EL (cell line): Measurements from ENCODE around the gene GNAI3.

Experiments used
- DNase-seq: peaks from one replicate; pipeline ENCODE4 v3.0.0-alpha.2; 2016

GNAI3 gene

DNA sequence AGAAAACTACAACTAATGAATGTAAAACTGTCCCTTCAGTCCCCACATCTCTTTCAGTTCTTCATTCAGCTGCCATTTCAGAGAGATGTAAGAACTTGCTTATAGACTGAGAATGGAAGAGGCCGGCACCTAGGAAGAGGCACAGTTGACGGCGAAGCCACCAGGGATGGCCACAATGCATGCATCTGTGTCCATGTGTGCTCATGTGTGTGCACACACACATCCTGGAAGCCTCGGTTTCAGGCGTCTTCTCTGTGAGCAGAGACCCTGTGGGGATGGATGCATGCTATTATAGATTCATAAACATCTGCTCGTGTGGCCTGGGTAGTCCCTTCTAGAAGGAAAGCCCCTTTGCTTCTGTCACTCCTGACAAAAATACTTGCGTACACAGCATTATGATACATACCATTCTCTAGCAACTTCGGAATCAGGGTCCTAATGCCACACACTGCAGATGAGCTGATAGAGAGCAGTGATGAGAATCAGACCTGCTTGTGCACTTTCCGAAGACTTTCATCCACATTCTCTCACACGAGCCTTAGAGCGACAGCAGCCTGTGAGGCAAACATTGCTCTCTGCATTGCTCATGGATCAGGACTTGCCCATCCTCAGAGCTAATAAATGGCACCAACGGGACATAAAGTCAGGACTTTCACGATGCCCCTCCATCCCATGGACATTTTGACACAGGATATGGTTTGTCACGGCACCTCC lies 21.2 kb upstream of the GNAI3 start:
- no peak for DNase-seq

DNA sequence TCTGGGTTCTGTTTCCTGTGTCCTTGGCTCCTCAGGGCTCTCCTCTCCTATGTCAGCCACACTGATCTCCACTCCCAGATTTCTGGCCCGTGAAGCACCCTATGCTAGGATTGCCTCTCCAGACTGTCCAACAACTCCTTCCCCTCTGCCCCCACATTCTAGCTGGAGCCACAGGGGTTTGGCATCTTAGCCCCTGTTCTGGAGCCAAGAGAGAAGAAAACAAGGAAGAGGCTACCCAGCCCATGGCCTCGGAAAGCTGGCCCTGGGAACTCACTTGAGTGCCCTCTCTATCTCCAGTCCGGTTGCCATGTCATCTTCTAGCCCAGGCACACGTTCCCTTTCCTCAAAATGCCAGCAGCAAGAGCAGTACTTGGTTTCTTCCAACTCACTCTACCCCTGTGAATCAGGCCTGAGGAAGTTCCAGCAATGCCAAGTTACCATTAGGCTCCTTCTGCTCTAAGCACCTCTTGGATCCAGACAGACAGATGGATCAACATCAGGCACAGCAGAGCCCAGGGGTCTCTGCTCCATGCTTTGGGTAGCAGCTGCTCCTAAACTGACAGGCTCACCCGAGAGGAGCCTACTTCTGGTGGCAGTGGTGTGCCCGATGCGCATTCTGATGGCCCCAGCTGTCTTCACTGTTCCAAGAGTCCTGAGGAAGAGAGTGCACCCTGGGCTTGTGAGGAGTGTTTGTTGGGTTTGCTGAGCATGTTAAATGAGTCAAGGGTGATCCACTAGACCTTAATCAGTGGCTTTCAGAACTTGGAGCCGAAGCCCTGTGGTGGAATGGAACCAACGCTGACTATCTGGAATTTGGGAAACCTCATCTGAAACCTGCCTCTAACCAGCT lies 20.3 kb upstream of the GNAI3 start:
- DNase-seq, result no peak

- DNase-seq, result no peak
These were observed 19.7 kb upstream of the GNAI3 start for GRCh38 chr1:109528712-109529111.

GRCh38 chr1:109529881-109530456 lies 18.4 kb upstream of the GNAI3 start:
- peak; percentile 28 for DNase-seq

DNA sequence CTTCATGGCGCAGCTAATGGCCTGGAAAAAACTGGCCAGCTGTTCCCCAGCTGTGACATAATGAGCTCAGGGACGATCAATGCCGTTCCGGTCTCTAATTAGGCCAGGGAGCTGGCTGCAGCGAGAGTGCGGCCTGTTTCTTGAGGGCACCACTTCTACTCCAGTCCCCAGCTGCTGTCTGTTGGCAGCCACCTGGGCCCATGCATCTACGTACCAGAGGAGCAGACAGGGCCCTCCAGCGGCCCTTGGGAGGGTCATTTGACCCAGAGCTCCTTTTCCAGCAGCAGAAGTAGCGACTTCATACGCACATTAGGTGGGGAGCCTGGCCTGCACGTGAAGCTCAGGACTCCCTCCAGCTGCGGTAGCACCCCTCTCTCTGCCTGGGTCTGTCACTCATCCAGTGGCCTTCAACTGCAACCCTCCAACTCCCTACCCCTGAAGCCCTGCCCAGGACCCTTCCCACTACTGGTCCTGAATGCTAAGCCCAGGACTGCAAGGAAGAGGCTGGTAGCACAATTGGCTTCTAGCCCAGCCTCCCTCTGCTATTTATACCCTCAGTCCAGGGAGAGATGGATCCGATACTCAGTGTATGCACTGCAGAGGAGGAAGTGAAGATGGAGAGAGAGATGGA lies 17.8 kb upstream of the GNAI3 start:
- no peak for DNase-seq

- DNase-seq, result no peak
These were observed 17.0 kb upstream of the GNAI3 start for GRCh38 chr1:109531380-109531779.

DNA sequence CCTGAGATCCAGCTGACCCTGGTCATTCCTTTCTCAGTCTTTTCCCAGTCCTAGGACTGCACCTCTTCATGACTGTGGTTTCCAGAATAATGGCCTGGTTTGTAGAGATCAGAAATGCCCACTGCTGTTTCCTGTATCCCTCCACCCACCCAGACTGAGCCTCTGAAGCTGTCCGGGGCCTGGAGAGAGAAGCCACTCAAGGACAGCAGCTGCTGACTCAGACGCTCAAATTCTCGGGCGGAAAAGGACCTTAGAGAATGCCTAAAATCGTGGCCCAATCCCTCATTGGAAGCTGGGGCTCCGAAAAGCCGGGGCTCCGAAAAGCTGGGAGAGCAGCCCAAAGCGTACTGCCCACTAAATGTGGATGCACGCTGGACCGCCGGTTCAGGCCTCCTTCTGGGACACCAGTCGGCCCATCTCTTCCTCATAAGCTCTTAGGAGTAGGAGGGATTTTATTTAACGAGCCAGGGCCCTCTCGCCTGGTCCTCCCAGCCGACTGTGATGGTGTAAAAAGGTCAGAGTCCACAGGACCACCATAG lies 16.5 kb upstream of the GNAI3 start:
- DNase-seq, result peak; percentile 22

- DNase-seq, result peak; percentile 86
These were observed 15.9 kb upstream of the GNAI3 start for GRCh38 chr1:109532365-109533136.

- no peak for DNase-seq
These were observed 14.0 kb upstream of the GNAI3 start for GRCh38 chr1:109534307-109534858.

- DNase-seq, result no peak
These were observed 12.9 kb upstream of the GNAI3 start for GRCh38 chr1:109535481-109535880.

- DNase-seq, result no peak
These were observed 12.4 kb upstream of the GNAI3 start for GRCh38 chr1:109535971-109536491.

DNA sequence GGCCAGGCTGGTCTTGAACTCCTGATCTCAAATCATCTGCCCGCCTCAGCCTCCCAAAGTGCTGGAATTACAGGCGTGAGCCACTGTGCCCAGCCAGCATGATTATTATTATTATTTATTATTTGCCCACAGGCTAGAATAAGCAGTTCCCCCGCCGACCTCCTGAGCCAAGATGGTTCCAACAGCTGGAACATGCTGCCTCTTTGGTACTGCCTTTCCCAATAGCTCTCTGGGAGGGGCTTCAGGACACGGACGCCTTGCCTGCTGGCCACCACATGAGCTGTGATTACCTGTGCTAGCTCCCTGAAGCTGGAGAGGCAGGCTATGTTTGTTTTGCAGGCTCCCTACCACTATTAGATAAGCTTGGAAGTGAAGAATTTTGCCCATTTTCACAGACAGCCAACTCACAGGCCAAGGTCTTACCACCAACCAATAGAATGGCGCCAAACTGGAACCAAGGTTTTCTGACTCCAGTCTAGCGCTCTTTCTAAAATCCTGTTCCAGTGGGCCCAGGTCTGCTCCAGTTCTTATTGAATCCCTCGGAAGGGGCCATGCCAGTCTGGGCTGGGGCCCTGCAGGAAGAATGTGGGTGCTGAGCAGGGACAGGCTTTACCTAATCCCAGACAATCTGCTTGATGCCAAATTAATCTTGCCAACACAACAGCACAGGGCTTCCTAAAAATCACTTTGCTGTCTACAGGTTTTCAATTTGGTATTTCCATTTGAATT lies 10.8 kb upstream of the GNAI3 start:
- DNase-seq, result no peak

DNA sequence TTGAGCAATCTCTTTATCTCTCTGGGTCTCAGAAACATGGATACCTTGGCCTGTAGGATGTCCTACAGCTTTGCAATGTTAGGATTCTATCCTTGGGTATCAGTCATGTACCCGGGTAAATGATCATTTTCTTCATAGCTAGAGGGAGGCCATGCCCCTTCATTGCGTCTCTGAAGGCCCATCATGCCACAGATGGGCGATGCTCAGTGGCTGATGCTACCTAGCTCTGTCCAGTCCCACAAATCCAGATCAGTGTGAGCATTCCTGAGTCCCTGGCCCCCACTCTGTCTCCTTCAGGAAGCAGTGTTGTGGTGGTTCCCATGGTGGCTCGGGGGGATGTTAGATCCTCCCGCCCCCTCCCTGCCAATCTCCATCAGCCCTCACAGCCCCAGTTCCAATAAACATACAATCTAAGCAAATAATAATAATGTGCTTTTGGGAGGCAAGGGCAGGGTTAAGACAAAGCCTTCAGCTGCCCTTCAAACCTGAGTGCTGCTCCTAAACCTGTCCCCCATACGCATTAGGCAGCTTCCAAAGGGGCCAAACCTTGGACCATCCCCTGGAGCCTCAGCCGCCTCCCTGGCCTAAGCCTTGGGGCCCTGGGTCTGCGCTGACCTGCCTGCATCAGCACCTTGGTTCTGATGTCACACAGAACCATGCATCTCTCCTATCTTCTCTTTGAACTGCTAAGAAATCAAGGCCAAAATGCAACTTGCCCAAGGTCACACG lies 9.4 kb upstream of the GNAI3 start:
- DNase-seq, result no peak

DNA sequence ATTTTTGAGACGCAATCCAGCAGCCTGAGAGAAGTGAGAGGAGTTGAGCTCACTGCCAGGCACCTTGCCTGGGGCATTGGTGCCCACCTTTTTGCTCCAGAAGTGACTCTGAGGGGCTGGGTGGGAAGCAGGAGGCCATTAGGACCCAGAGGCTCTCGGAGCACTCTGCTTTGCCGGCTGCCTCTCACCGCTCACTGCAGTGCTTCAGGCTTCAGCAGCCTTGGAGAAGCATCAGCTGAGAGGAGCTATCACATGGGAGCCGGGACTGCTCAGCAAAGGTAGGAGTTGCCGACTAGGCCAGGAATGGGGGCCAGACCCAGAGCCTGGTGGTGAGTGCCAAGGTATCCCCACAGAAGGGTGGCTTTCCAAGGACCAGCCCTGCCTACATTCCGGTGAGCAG lies 8.7 kb upstream of the GNAI3 start, which contains the start of gene GPR61:
Gene GPR61 (plus strand): TSS at position 197 of the 400 bp plus-strand sequence. CDS start 3,151 bp downstream, outside the sequence.
- no peak for DNase-seq

DNA sequence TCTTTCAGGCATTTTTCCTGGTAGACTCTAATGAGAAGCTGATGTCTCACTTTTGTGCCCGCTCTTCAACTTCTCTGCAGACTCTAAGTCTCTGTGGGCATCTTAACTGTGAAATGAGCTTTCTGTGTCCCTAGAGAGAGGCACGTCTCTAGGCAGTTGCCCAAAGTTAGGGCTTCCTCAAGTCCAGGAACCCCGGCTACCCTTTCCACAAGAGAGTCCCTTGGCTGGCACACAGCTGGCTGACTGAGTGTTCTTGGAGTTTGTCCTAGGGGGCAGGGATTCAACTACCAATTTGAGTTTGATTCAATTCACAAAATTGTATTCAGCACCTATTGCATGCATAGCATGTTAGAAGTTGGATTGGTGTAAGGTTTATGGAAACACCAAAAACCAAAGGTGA lies 7.3 kb upstream of the GNAI3 start:
- no peak for DNase-seq

GRCh38 chr1:109542657-109543056 lies 5.8 kb upstream of the GNAI3 start:
- no peak for DNase-seq

DNA sequence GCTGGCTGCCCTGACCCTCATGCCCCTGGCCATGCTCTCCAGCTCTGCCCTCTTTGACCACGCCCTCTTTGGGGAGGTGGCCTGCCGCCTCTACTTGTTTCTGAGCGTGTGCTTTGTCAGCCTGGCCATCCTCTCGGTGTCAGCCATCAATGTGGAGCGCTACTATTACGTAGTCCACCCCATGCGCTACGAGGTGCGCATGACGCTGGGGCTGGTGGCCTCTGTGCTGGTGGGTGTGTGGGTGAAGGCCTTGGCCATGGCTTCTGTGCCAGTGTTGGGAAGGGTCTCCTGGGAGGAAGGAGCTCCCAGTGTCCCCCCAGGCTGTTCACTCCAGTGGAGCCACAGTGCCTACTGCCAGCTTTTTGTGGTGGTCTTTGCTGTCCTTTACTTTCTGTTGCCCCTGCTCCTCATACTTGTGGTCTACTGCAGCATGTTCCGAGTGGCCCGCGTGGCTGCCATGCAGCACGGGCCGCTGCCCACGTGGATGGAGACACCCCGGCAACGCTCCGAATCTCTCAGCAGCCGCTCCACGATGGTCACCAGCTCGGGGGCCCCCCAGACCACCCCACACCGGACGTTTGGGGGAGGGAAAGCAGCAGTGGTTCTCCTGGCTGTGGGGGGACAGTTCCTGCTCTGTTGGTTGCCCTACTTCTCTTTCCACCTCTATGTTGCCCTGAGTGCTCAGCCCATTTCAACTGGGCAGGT lies 5.0 kb upstream of the GNAI3 start:
- DNase-seq, result no peak

GRCh38 chr1:109543988-109544735 lies 4.3 kb upstream of the GNAI3 start:
- no peak for DNase-seq
